Stimulated activated CD8-positive, alpha-beta memory T cell treated with anti-CD3 and anti-CD28 coated beads, Interleukin-15, amount 100 ng/mL, for 1 hour (primary cell): Measurements from ENCODE around the gene F2R.
"Not testable (repeated sequence)": the region's sequence is repeated elsewhere in the genome, so short reads cannot be mapped to it uniquely, and the experiment has no call there.

Source experiments
- DNase-seq: peaks from one replicate; pipeline ENCODE4 v3.0.0-alpha.2; 2020; ENCODE audit warnings: low read depth

Gene F2R

GRCh38 chr5:76761118-76761517 lies 45.2 kb downstream of the F2R start:
- DNase-seq: not testable (repeated sequence)

- DNase-seq: no peak
Observed at GRCh38 chr5:76762484-76762883, 46.6 kb downstream of the F2R start.

- DNase-seq: no peak
Observed at GRCh38 chr5:76763136-76763535, 47.2 kb downstream of the F2R start.

DNA sequence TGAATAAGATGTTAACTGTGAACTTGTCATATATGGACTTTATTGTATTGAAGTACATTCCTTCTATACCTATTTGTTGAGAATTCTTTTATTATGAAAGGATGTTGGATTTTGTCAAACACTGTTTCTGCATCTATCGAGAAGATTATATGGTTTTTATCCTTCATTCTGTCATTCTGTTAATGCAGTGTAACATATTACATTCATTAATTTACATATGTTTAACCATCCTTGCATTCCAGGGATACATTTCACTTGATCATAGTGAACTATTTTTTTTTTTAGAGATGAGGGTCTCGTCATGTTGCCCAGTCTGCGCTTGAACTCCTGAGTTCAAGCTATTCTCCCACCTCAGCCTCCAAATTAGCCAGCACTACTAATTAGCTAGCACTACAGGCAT lies 48.4 kb downstream of the F2R start:
- DNase-seq: no peak

DNA sequence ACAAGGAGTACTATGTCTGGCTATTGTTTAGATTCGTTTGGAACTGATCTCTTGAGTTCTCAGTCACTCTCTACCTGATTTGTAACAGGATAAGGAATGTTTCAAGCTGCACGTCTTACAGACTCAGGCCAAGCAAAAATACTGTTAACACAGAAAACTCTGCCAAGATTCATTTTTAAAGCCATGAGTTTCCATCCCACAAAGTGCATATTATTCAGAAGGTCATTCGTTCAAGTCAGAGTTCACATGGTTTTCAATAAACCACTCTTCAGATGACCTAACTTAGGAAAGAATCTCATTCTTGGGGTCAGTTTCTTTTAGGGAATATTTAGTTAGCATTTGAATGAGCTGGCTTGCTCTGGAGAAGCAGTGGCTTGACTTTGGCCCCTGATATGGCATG lies 49.3 kb downstream of the F2R start:
- no peak for DNase-seq

DNA sequence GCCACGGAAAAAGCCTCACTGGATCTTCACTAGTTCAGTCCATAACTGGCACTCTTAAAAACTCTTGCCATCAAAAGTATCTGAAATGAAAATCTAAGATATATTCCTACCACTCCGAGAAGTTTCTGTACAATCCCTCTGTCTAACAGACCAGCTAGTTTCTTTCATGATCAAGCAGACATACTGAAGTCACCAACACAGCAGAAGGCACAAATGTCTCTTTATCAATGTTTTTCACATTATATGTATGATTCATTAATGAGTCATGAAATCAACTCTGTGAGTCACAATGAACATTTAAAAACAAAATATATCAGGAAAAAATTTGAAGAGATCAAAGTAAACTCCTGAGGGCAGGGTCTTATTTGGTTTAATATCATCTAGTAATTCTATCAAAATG lies 50.8 kb downstream of the F2R start:
- DNase-seq: no peak

DNA sequence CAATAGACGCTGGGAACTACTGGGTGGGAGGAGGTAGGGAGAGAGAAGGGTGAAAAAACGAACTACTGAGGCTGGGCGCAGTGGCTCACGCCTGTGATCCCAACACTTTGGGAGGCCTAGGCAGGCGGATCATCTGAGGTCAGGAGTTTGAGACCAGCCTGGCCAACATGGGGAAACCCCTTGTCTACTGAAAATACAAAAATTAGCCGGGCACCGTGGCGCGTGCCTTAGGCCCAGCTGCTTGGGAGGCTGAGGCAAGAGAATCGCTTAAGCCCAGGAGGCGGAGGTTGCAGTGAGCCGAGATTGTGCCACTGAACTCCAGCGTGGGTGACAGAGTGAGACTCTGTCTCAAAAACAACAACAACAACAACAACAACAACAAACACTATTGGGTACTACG lies 55.1 kb downstream of the F2R start:
- DNase-seq: not testable (repeated sequence)

GRCh38 chr5:76771705-76772405 lies 55.9 kb downstream of the F2R start:
- no peak for DNase-seq

DNA sequence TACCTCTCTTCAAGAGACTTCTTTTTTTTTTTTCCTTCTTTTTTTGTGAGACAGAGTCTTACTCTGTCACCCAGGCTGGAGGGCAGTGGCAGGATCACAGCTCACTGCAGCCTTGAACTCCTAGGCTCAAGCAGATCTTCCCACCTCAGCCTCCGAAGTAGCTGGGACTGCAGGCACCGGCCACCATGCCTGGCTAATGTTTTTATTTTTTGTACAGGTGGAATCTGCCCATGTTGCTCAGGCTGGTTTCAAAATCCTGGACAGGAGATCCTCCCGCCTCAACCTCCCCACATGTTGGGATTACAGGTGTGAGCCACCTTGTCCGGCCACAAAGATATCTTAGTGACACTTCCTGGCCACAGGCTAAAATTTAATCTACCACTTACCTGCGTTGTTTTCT lies 60.0 kb downstream of the F2R start:
- DNase-seq: no peak

DNA sequence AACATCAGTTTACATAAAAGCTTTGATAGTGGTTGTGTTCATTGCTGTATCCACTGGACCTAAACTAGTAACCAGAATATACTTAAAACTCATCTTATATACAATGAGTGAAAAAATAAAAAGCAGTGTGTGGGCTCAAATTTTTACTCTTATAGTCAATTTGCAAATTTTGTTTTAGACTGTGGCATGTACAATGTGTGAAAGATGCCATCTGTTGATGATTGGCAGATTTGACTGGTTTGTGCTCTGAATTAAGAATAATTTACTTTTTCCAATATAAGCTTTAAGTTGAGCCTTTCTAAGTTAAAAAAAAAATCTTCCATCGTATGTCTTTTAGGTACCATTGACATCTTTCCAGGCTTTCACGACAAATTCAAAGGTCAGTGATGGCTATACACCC lies 60.5 kb downstream of the F2R start:
- DNase-seq: no peak

DNA sequence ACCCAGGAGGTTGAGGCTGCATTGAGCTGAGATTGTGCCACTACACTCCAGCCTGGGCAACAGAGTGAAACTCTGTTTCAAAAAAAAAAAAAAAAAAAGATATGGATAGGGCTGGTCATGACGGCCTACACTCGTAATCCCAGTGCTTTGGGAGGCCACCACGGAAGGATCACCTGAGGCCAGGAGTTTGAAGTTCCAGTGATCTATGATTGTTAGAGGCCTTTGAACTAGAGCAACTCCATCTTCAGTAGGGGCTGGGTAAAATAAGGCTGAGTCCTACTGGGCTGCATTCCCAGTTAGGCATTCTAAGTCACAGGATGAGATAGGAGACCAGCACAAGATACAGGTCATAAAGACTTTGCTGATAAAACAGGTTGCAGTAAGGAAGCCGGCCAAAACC lies 64.7 kb downstream of the F2R start:
- DNase-seq: not testable (repeated sequence)

DNA sequence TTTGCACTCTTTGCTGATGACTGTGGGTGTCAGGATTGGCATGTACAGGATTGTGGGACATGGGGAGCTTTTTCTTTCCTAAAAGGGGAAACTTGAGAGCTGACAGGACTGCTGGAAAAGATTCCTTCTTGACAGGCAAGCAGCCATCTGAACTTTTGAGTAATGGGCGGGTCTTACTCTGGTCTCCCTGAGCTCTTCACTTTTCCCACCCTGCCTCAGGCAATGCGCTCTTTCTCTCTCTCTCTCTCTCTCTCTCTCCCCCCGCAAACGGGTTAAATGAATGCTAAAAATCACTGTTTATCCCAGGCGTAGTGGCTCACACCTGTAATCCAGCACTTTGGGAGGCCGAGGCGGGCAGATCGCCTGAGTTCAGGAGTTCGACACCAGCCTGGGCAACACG lies 65.8 kb downstream of the F2R start:
- no peak for DNase-seq

GRCh38 chr5:76782444-76782843 lies 66.5 kb downstream of the F2R start:
- DNase-seq: no peak
